Neural progenitor cell (in vitro differentiated cells): Measurements from ENCODE around the gene HS3ST2. TPM values are rescaled to one million over a fixed set of nuclear protein-coding genes. Genes with fewer than 3 reads are reported as not detected.
A peak's percentile ranks its signal among the peaks of the same experiment; 100 is the strongest.

ENCODE experiments used
- DNase-seq: peaks from one replicate; pipeline ENCODE4 v3.0.0-alpha.2; 2016; ENCODE audit warnings: low spot score
- H2AFZ ChIP-seq: fragments of 200-600 bp; sonication (generic); replicated peaks from 2 replicates; pipeline ENCODE4 v1.6.1; 2016; ENCODE audit warnings: antibody characterized with exemption
- H3F3A ChIP-seq: fragments of 200-600 bp; sonication (generic); 2 replicates; pipeline ENCODE4 v1.6.1; 2016; ENCODE audit warnings: antibody characterized with exemption, low read depth
- H3K27ac ChIP-seq: fragments of 200-600 bp; sonication (generic); 2 replicates; pipeline ENCODE4 v1.5.1; 2016; ENCODE audit warnings: mild to moderate bottlenecking
- H3K27me3 ChIP-seq: fragments of 200-600 bp; sonication (generic); 2 replicates; pipeline ENCODE4 v1.6.1; 2016; ENCODE audit warnings: mild to moderate bottlenecking, moderate library complexity
- H3K36me3 ChIP-seq: fragments of 200-600 bp; sonication (generic); 2 replicates; pipeline ENCODE4 v1.5.1; 2016
- H3K4me1 ChIP-seq: fragments of 200-600 bp; sonication (generic); 2 replicates; pipeline ENCODE4 v1.6.1; 2016; ENCODE audit warnings: mixed run types
- H3K4me2 ChIP-seq: fragments of 200-600 bp; sonication (generic); 2 replicates; pipeline ENCODE4 v1.6.1; 2016
- H3K4me3 ChIP-seq: fragments of 200-600 bp; sonication (generic); 2 replicates; pipeline ENCODE4 v1.5.1; 2016
- H3K79me2 ChIP-seq: fragments of 200-600 bp; sonication (generic); 2 replicates; pipeline ENCODE4 v1.6.1; 2016; ENCODE audit warnings: low read depth
- H3K9ac ChIP-seq: fragments of 200-600 bp; sonication (generic); 2 replicates; pipeline ENCODE4 v1.6.1; 2016
- H3K9me3 ChIP-seq: fragments of 200-600 bp; sonication (generic); 2 replicates; pipeline ENCODE4 v1.5.1; 2016; ENCODE audit warnings: low read depth
- H4K20me1 ChIP-seq: fragments of 200-600 bp; sonication (generic); 2 replicates; pipeline ENCODE4 v1.6.1; 2016; ENCODE audit warnings: low read depth
- H3K27ac Mint-ChIP-seq: 3 replicates; pipeline ENCODE4 v1.8.0; 2021; ENCODE audit warnings: mixed read lengths
- H3K27me3 Mint-ChIP-seq: 2 replicates; pipeline ENCODE4 v1.8.0; 2022; ENCODE audit warnings: low read depth, mild to moderate bottlenecking, inconsistent platforms, moderate library complexity, mixed read lengths; ENCODE audit not compliant: insufficient read depth
- H3K36me3 Mint-ChIP-seq: 3 replicates; pipeline ENCODE4 v1.8.0; 2021; ENCODE audit warnings: mixed read lengths
- H3K4me1 Mint-ChIP-seq: 3 replicates; pipeline ENCODE4 v1.8.0; 2021; ENCODE audit warnings: mixed read lengths
- H3K4me3 Mint-ChIP-seq: 3 replicates; pipeline ENCODE4 v1.8.0; 2021; ENCODE audit warnings: mild to moderate bottlenecking, moderate library complexity, mixed read lengths
- H3K9me3 Mint-ChIP-seq: 3 replicates; pipeline ENCODE4 v1.8.0; 2020; ENCODE audit warnings: mixed read lengths
- EZH2 ChIP-seq: fragments of 200-600 bp; sonication (generic); IDR thresholded peaks from 2 replicates; pipeline ENCODE4 v1.6.1; 2017; ENCODE audit warnings: antibody characterized with exemption, mild to moderate bottlenecking, moderate library complexity
- EZH2phosphoT487 ChIP-seq: fragments of 200-600 bp; sonication (generic); IDR thresholded peaks from 2 replicates; pipeline ENCODE4 v1.6.1; 2017; ENCODE audit warnings: antibody characterized with exemption
- total RNA-seq: library from RNA; depleted of rRNA; stranded (reverse); fragments of >200 nt; gene quantifications from 2 replicates; pipeline ENCODE4 v1.2.3, GENCODE V29; 2015; ENCODE audit warnings: low replicate concordance
- TF ChIP-seq, protein P1 (sequence below): fragments of 200-600 bp; sonication (generic); IDR thresholded peaks from 2 replicates; pipeline ENCODE4 v1.5.1; 2017; ENCODE audit warnings: antibody characterized with exemption, mild to moderate bottlenecking

The HS3ST2 gene
- total RNA-seq, 1 donor from 2014 or later, result not detected

DNA sequence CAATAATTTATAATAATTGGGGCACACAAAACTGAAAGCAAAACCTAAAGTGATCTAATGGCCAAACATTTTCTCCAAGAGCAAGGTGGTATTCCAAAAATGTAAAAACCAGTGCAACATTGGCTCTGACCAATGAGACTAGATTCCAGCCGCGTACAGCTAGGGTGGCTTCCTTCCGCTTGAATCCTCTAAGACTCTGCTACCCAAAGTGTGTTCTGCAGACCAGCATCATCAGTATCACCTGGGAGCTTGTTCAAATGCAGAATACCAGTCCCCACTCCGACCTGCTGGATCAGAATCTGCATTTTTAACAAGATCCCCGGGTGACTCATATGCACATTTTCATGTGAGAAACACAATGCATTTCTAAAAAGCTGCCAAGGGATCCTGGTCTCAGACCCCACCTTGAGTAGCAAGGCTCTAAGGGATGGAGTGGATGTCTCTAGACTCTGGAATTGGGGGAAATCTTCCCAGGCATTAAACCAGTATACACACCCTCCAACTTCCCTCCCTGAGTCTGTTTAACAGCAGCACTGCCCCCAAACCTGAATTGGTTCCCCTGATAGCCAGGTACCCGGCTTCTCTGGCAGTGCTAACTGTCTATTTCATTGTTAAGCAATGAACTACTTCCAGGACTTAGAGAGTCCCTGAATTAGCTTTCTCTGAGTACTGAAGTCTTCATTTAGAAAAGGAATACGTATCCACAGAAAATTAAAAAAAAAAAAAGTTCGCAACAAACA is 118.2 kb downstream of the HS3ST2 start:
- H3K27ac Mint-ChIP-seq, result no peak overlapping the region
- Histone ChIP-seq H3K36me3 (no peaks in the 10 kb centered on the region), H3K27me3 (no peaks in the 10 kb centered on the region), H3K79me2 (no peaks in the 10 kb centered on the region), H3K9ac (no peak overlapping the region), H3F3A (no peaks in the 10 kb centered on the region), H3K4me3 (no peak overlapping the region), H3K9me3 (no peaks in the 10 kb centered on the region), H2AFZ (no peak overlapping the region), H3K4me1 (peaks cover 9% of the 10 kb centered on the region), H3K4me2 (no peak overlapping the region), H3K27ac (no peak overlapping the region), H4K20me1 (no peaks in the 10 kb centered on the region)
- H3K36me3 Mint-ChIP-seq, result no peaks in the 10 kb centered on the region
- no peaks in the 10 kb centered on the region for H3K9me3 Mint-ChIP-seq
- no peak for DNase-seq
- H3K4me1 Mint-ChIP-seq, result no peaks in the 10 kb centered on the region
- TF ChIP-seq EZH2 (no peak), EZH2phosphoT487 (no peak)
- TF ChIP-seq, protein P1, sequence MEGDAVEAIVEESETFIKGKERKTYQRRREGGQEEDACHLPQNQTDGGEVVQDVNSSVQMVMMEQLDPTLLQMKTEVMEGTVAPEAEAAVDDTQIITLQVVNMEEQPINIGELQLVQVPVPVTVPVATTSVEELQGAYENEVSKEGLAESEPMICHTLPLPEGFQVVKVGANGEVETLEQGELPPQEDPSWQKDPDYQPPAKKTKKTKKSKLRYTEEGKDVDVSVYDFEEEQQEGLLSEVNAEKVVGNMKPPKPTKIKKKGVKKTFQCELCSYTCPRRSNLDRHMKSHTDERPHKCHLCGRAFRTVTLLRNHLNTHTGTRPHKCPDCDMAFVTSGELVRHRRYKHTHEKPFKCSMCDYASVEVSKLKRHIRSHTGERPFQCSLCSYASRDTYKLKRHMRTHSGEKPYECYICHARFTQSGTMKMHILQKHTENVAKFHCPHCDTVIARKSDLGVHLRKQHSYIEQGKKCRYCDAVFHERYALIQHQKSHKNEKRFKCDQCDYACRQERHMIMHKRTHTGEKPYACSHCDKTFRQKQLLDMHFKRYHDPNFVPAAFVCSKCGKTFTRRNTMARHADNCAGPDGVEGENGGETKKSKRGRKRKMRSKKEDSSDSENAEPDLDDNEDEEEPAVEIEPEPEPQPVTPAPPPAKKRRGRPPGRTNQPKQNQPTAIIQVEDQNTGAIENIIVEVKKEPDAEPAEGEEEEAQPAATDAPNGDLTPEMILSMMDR, result no peak
- H3K4me3 Mint-ChIP-seq, result no peak overlapping the region
- peaks cover 2% of the 10 kb centered on the region for H3K27me3 Mint-ChIP-seq

DNA sequence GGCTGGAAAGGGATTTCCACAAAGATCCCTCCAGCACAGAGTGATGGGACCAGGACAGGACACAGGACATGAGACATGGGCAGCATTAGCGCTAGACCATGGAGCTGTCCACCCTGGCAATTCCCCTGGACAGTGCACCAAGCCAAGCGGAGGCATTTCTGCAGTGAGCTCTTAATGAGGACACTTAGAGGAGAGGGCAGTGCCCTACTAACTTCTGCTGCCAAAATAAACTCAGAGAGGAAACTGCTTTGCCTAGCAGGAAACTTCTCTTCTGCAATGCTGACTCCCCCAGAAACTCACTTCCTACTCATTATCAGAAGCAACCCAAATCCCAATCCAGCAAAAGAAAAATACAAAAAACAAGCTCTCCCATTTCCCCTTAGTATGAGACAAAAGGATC is 119.2 kb downstream of the HS3ST2 start:
- no peak overlapping the region for H3K4me3 Mint-ChIP-seq
- H3K27ac Mint-ChIP-seq, result no peak overlapping the region
- H3K36me3 ChIP-seq, result no peaks in the 10 kb centered on the region
- H3K9me3 Mint-ChIP-seq, result no peaks in the 10 kb centered on the region
- no peaks in the 10 kb centered on the region for H3F3A ChIP-seq
- H3K4me3 ChIP-seq, result no peak overlapping the region
- no peak overlapping the region for H2AFZ ChIP-seq
- no peaks in the 10 kb centered on the region for H3K36me3 Mint-ChIP-seq
- no peak overlapping the region for H3K9ac ChIP-seq
- peaks cover 2% of the 10 kb centered on the region for H3K27me3 Mint-ChIP-seq
- H3K4me2 ChIP-seq, result no peak overlapping the region
- no peaks in the 10 kb centered on the region for H3K9me3 ChIP-seq
- peak; percentile 7 for DNase-seq
- no peaks in the 10 kb centered on the region for H3K4me1 Mint-ChIP-seq
- no peaks in the 10 kb centered on the region for H3K79me2 ChIP-seq
- no peaks in the 10 kb centered on the region for H3K27me3 ChIP-seq
- H3K4me1 ChIP-seq, result peaks cover 9% of the 10 kb centered on the region
- H3K27ac ChIP-seq, result no peak overlapping the region
- TF ChIP-seq, protein P1, result no peak
- TF ChIP-seq EZH2, result no peak
- TF ChIP-seq EZH2phosphoT487, result no peak
- no peaks in the 10 kb centered on the region for H4K20me1 ChIP-seq

DNA sequence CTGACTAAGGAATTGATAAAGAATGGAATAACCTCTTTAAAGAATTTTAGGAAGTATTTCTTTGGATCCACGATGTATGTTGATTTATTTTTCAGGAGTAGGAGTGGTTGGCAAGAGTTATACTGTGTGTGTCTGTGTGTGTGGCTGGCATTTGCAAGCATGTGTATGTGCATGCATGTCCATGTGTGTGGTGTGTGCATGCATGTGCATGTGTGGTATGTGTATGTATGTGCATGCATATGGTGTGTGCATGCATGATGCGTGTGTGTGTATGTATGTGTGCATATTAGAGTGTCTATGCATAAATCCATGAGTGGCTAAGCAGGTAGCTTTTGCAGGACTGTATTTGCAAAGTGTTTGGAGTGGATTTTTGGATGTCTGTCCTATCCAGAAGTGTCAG is 120.8 kb downstream of the HS3ST2 start:
- no peaks in the 10 kb centered on the region for H3F3A ChIP-seq
- H3K27ac Mint-ChIP-seq, result no peak overlapping the region
- H2AFZ ChIP-seq, result no peak overlapping the region
- no peaks in the 10 kb centered on the region for H3K27me3 ChIP-seq
- peaks cover 2% of the 10 kb centered on the region for H3K27me3 Mint-ChIP-seq
- DNase-seq, result no peak
- no peaks in the 10 kb centered on the region for H3K9me3 Mint-ChIP-seq
- H3K9me3 ChIP-seq, result no peaks in the 10 kb centered on the region
- no peak for TF ChIP-seq EZH2phosphoT487
- TF ChIP-seq, protein P1, result no peak
- TF ChIP-seq EZH2, result no peak
- no peak overlapping the region for H3K4me3 Mint-ChIP-seq
- no peaks in the 10 kb centered on the region for H3K79me2 ChIP-seq
- no peaks in the 10 kb centered on the region for H4K20me1 ChIP-seq
- peaks cover 9% of the 10 kb centered on the region for H3K4me1 ChIP-seq
- H3K4me2 ChIP-seq, result no peak overlapping the region
- H3K36me3 Mint-ChIP-seq, result no peaks in the 10 kb centered on the region
- H3K9ac ChIP-seq, result no peak overlapping the region
- no peaks in the 10 kb centered on the region for H3K4me1 Mint-ChIP-seq
- H3K36me3 ChIP-seq, result no peaks in the 10 kb centered on the region
- H3K27ac ChIP-seq, result no peak overlapping the region
- no peak overlapping the region for H3K4me3 ChIP-seq
